PC-3 (cell line): ENCODE measurements around the gene HNF4A.

ENCODE experiments used
- EZH2 ChIP-seq: fragments of 300-600 bp; sonication (generic); IDR thresholded peaks from one replicate; pipeline ENCODE4 v1.6.1; 2017; ENCODE audit warnings: antibody characterized with exemption, mild to moderate bottlenecking, low read length; ENCODE audit not compliant: unreplicated experiment
- TF ChIP-seq, protein P1 (sequence below): fragments of 300-600 bp; sonication (generic); conservative IDR thresholded peaks from 2 replicates; pipeline ENCODE4 v1.5.1; 2017; ENCODE audit warnings: antibody characterized with exemption, low read depth, mild to moderate bottlenecking, low read length

DNA sequence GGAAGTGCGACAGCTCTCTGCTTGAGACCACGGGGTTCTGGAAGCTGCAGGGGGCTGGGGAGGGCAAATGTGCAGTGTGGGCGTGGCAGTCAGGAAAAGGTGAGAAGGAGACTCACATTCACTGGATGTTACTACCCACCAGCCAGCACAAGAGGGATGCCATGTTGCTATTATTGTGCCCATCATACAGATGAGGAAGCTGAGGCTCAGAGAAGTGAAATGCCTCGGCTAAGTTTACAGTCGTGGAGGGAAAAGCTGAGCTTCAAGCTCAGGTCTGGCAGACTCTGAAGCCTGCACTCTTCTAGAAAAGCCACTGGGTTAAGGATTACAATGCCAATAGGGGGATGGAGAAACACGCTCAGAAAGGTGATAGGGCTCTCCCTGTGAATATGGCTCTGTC, 34.4 kb downstream of the HNF4A start:
- TF ChIP-seq EZH2 = no peak
- TF ChIP-seq, protein P1, sequence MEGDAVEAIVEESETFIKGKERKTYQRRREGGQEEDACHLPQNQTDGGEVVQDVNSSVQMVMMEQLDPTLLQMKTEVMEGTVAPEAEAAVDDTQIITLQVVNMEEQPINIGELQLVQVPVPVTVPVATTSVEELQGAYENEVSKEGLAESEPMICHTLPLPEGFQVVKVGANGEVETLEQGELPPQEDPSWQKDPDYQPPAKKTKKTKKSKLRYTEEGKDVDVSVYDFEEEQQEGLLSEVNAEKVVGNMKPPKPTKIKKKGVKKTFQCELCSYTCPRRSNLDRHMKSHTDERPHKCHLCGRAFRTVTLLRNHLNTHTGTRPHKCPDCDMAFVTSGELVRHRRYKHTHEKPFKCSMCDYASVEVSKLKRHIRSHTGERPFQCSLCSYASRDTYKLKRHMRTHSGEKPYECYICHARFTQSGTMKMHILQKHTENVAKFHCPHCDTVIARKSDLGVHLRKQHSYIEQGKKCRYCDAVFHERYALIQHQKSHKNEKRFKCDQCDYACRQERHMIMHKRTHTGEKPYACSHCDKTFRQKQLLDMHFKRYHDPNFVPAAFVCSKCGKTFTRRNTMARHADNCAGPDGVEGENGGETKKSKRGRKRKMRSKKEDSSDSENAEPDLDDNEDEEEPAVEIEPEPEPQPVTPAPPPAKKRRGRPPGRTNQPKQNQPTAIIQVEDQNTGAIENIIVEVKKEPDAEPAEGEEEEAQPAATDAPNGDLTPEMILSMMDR = no peak
